ENCODE measurements around the gene CHTF8. TPM values are rescaled to one million over a fixed set of nuclear protein-coding genes. Genes with fewer than 3 reads are reported as not detected.
A peak's percentile ranks its signal among the peaks of the same experiment; 100 is the strongest.

Gene CHTF8
- total RNA-seq, 1 donor from 2014 or later: 51.7 TPM

GRCh38 chr16:69116256-69116875 is 16.0 kb downstream of the CHTF8 start:
- no peak for ATAC-seq
- DNase-seq: no peak
- intact Hi-C loops (cut with micrococcal nuclease): loop anchor here (5.0 kb wide), 1 partner anchor 214 kb away; no protein-coding TSS in a partner anchor

GRCh38 chr16:69115837-69116236 is 16.6 kb downstream of the CHTF8 start:
- ATAC-seq (no peak), DNase-seq (no peak)
- intact Hi-C loops (cut with micrococcal nuclease): loop anchor here (5.0 kb wide), 1 partner anchor 214 kb away; no protein-coding TSS in a partner anchor

- DNase-seq: no peak
- intact Hi-C loops (cut with micrococcal nuclease): loop anchor here (5.0 kb wide), 1 partner anchor 213 kb away; no protein-coding TSS in a partner anchor
- ATAC-seq: no peak
Measured at GRCh38 chr16:69115361-69115760, 17.0 kb downstream of the CHTF8 start.

GRCh38 chr16:69114976-69115355 is 17.4 kb downstream of the CHTF8 start:
- intact Hi-C loops (cut with micrococcal nuclease): loop anchor here (5.0 kb wide), 1 partner anchor 213 kb away; no protein-coding TSS in a partner anchor
- ATAC-seq: no peak
- DNase-seq: no peak

GRCh38 chr16:69114346-69114975 is 17.9 kb downstream of the CHTF8 start:
- ATAC-seq (no peak), DNase-seq (no peak)
- intact Hi-C loops (cut with micrococcal nuclease): no loop called here

- intact Hi-C loops (cut with micrococcal nuclease): no loop called here
- DNase-seq (no peak), ATAC-seq (no peak)
Measured at GRCh38 chr16:69113216-69113615, 19.2 kb downstream of the CHTF8 start.

- ATAC-seq (peak; percentile 60), DNase-seq (peak; percentile 65)
- intact Hi-C loops (cut with micrococcal nuclease): no loop called here
Measured at GRCh38 chr16:69112285-69113129, 19.9 kb downstream of the CHTF8 start.

- intact Hi-C loops (cut with micrococcal nuclease): no loop called here
- DNase-seq: no peak
- ATAC-seq: no peak
Measured at GRCh38 chr16:69111876-69112230, 20.5 kb downstream of the CHTF8 start.

- DNase-seq: no peak
- ATAC-seq: no peak
- intact Hi-C loops (cut with micrococcal nuclease): no loop called here
Measured at GRCh38 chr16:69111216-69111875, 21.0 kb downstream of the CHTF8 start.

GRCh38 chr16:69110406-69110805 is 22.0 kb downstream of the CHTF8 start:
- intact Hi-C loops (cut with micrococcal nuclease): no loop called here
- ATAC-seq (no peak), DNase-seq (no peak)

GRCh38 chr16:69109486-69110270 is 22.7 kb downstream of the CHTF8 start:
- intact Hi-C loops (cut with micrococcal nuclease): no loop called here
- no peak for DNase-seq
- no peak for ATAC-seq

GRCh38 chr16:69108905-69109252 is 23.5 kb downstream of the CHTF8 start:
- no peak for DNase-seq
- ATAC-seq: no peak
- intact Hi-C loops (cut with micrococcal nuclease): no loop called here

- intact Hi-C loops (cut with micrococcal nuclease): no loop called here
- DNase-seq: no peak
- ATAC-seq: no peak
Measured at GRCh38 chr16:69108064-69108904, 24.1 kb downstream of the CHTF8 start.

GRCh38 chr16:69107316-69107962 is 24.9 kb downstream of the CHTF8 start:
- ATAC-seq (peak; percentile 32), DNase-seq (peak; percentile 55)
- intact Hi-C loops (cut with micrococcal nuclease): no loop called here

- ATAC-seq (peak; percentile 7), DNase-seq (no peak)
- intact Hi-C loops (cut with micrococcal nuclease): no loop called here
Measured at GRCh38 chr16:69106491-69107315, 25.7 kb downstream of the CHTF8 start.

GRCh38 chr16:69105501-69106361 is 26.7 kb downstream of the CHTF8 start, which contains the start of gene HAS3:
Gene HAS3, plus strand, starts transcription at chr16:69105653. Its CDS starts 3,743 bp downstream, at chr16:69109396.
- ATAC-seq (peak; percentile 89), DNase-seq (peak; percentile 73)
- intact Hi-C loops (cut with micrococcal nuclease): no loop called here

All from left ventricle myocardium superior (tissue), 1 donor.